Panc1 (cell line): ENCODE results near the gene DBF4B. TPM values are rescaled to one million over a fixed set of nuclear protein-coding genes. Genes with fewer than 3 reads are reported as not detected.

Experiments
- ATAC-seq: fragments of 200-7000 bp; cut with Tn5 transposase; 2 replicates; pipeline ENCODE4 v1.9.1; 2020; ENCODE audit warnings: mild to moderate bottlenecking, moderate library complexity
- BruUV-seq: library from RNA; stranded (reverse); fragments of 400-500 nt; replicated peaks from 2 replicates; lab custom pipeline; 2021; lab: Mats Ljungman, UMichigan
- CTCF ChIA-PET: fragments of 300-600 bp; sonication (Branson Sonifier 250); formaldehyde crosslinking; loops from one replicate; lab custom pipeline; 2022; ENCODE audit warnings: antibody characterized with exemption; lab: Charles Lee
- POLR2A ChIA-PET: fragments of 300-600 bp; sonication (Branson Sonifier 250); formaldehyde crosslinking; loops from one replicate; lab custom pipeline; 2022; ENCODE audit warnings: antibody characterized with exemption; lab: Charles Lee
- DNase-seq: peaks from one replicate; pipeline ENCODE4 v3.0.0-alpha.2; 2010; ENCODE audit warnings: low read depth, low spot score
- H3K27ac ChIP-seq: 2 replicates; pipeline ENCODE4 v1.5.1; 2011; ENCODE audit warnings: mild to moderate bottlenecking, low read length, inconsistent platforms
- H3K27me3 ChIP-seq: fragments of 200-500 bp; sonication (Bioruptor generic); 2 replicates; pipeline ENCODE4 v1.6.0; 2014; ENCODE audit warnings: low read length, inconsistent platforms; ENCODE audit not compliant: control insufficient read depth, insufficient read depth
- H3K36me3 ChIP-seq: fragments of 200-500 bp; sonication (Bioruptor generic); 2 replicates; pipeline ENCODE4 v1.5.1; 2014; ENCODE audit warnings: inconsistent platforms, mild to moderate bottlenecking, low read length, moderate library complexity; ENCODE audit not compliant: control insufficient read depth, insufficient read depth
- H3K4me1 ChIP-seq: 2 replicates; pipeline ENCODE4 v1.5.1; 2011; ENCODE audit warnings: inconsistent platforms, mild to moderate bottlenecking, low read length, moderate library complexity; ENCODE audit not compliant: control insufficient read depth, insufficient read depth
- H3K4me3 ChIP-seq, 2 experiments: 2 replicates each; pipeline ENCODE4 v1.5.1; 2011 to 2012; ENCODE audit warnings: low read depth in 2 of 2, low read length in 2 of 2, mild to moderate bottlenecking in 2 of 2, inconsistent platforms in 1 of 2, moderate library complexity in 1 of 2
- H3K9me3 ChIP-seq: fragments of 200-500 bp; sonication (Bioruptor generic); 2 replicates; pipeline ENCODE4 v1.5.1; 2014; ENCODE audit warnings: low read depth, mild to moderate bottlenecking, inconsistent platforms, low read length, moderate library complexity; ENCODE audit not compliant: control insufficient read depth, insufficient read depth
- POLR2AphosphoS5 ChIP-seq: IDR thresholded peaks from 2 replicates; pipeline ENCODE4 v1.6.1; 2012; ENCODE audit warnings: mild to moderate bottlenecking, low read depth, low read length, moderate library complexity
- SIN3A ChIP-seq: IDR thresholded peaks from 2 replicates; pipeline ENCODE4 v1.6.1; 2012; ENCODE audit warnings: low read depth, mild to moderate bottlenecking, low read length, moderate library complexity, borderline replicate concordance; ENCODE audit not compliant: insufficient read depth
- TCF7L2 ChIP-seq: IDR thresholded peaks from 2 replicates; pipeline ENCODE4 v1.6.1; 2011; ENCODE audit warnings: mild to moderate bottlenecking, low read depth, low read length, inconsistent platforms
- in situ Hi-C: cut with HindIII; loops from 2 replicates; pipeline ENCODE4 v1.10.0; 2016; ENCODE audit warnings: low sequenced_read_pairs, low pct_unique_long_range_greater_than_20kb
- intact Hi-C: fragments of 100-400 bp; cut with micrococcal nuclease; formaldehyde crosslinking; loops from one replicate; pipeline ENCODE4 v1.10.0; 2022; ENCODE audit not compliant: unreplicated experiment
- total RNA-seq: library from RNA; stranded (reverse); gene quantifications from one replicate; pipeline ENCODE4 v1.2.1, GENCODE V29; 2021; ENCODE audit not compliant: unreplicated experiment
- TF ChIP-seq, protein P1 (sequence below): fragments of 450-650 bp; IDR thresholded peaks from 2 replicates; pipeline ENCODE4 v1.5.1; 2017; ENCODE audit warnings: mild to moderate bottlenecking
- TF ChIP-seq, protein P2 (sequence below), 2 experiments: IDR thresholded peaks; 2 replicates each; pipeline ENCODE4 v1.6.1; 2011 to 2012; ENCODE audit warnings: low read depth in 2 of 2, control low read depth in 1 of 2, low read length in 1 of 2, mild to moderate bottlenecking in 1 of 2, moderate library complexity in 1 of 2; ENCODE audit not compliant: insufficient read depth in 1 of 2

DBF4B gene
- total RNA-seq, 1 experiment from 2014 or later = 24.0 TPM

DNA sequence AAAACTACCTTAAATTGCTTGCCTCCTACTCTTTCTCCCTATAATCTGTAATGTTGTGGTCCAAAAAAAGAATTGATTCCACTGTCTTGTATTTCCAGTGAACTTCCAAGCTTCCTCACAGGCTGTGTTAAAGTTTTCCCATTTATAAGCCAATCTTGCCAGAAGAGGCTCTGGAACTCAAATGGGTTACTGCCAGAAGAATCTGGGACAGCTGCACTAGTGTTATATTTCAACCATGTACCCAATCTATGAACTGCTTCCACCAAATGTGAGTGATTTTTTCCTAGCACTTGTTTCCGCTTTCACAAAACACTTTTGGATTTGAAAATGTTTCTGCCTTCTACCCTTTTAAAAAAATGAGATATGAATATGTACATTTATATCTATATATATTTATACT lies 20.7 kb upstream of the DBF4B start:
- no peak overlapping the region for H3K4me3 ChIP-seq
- no TSS peak for BruUV-seq
- ATAC-seq = no peak
- no peaks in the 10 kb centered on the region; the same call in none of the 2 replicates for H3K36me3 ChIP-seq
- H3K27ac ChIP-seq = no peak overlapping the region
- no peaks in the 10 kb centered on the region for H3K9me3 ChIP-seq
- no peak for DNase-seq
- ChIA-PET CTCF (no interaction called here), POLR2A (no interaction called here)
- in situ Hi-C loops (no loop called here), intact Hi-C loops (no loop called here)
- 0 out of 2 replicates have a peak, but pooled peaks cover 7% of the 10 kb centered on the region for H3K4me1 ChIP-seq
- no peaks in the 10 kb centered on the region for H3K27me3 ChIP-seq
- TF ChIP-seq, protein P1, sequence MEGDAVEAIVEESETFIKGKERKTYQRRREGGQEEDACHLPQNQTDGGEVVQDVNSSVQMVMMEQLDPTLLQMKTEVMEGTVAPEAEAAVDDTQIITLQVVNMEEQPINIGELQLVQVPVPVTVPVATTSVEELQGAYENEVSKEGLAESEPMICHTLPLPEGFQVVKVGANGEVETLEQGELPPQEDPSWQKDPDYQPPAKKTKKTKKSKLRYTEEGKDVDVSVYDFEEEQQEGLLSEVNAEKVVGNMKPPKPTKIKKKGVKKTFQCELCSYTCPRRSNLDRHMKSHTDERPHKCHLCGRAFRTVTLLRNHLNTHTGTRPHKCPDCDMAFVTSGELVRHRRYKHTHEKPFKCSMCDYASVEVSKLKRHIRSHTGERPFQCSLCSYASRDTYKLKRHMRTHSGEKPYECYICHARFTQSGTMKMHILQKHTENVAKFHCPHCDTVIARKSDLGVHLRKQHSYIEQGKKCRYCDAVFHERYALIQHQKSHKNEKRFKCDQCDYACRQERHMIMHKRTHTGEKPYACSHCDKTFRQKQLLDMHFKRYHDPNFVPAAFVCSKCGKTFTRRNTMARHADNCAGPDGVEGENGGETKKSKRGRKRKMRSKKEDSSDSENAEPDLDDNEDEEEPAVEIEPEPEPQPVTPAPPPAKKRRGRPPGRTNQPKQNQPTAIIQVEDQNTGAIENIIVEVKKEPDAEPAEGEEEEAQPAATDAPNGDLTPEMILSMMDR = no peak
- TF ChIP-seq TCF7L2 = no peak
- TF ChIP-seq POLR2AphosphoS5 = no peak
- no peak for TF ChIP-seq SIN3A
- TF ChIP-seq, protein P2, sequence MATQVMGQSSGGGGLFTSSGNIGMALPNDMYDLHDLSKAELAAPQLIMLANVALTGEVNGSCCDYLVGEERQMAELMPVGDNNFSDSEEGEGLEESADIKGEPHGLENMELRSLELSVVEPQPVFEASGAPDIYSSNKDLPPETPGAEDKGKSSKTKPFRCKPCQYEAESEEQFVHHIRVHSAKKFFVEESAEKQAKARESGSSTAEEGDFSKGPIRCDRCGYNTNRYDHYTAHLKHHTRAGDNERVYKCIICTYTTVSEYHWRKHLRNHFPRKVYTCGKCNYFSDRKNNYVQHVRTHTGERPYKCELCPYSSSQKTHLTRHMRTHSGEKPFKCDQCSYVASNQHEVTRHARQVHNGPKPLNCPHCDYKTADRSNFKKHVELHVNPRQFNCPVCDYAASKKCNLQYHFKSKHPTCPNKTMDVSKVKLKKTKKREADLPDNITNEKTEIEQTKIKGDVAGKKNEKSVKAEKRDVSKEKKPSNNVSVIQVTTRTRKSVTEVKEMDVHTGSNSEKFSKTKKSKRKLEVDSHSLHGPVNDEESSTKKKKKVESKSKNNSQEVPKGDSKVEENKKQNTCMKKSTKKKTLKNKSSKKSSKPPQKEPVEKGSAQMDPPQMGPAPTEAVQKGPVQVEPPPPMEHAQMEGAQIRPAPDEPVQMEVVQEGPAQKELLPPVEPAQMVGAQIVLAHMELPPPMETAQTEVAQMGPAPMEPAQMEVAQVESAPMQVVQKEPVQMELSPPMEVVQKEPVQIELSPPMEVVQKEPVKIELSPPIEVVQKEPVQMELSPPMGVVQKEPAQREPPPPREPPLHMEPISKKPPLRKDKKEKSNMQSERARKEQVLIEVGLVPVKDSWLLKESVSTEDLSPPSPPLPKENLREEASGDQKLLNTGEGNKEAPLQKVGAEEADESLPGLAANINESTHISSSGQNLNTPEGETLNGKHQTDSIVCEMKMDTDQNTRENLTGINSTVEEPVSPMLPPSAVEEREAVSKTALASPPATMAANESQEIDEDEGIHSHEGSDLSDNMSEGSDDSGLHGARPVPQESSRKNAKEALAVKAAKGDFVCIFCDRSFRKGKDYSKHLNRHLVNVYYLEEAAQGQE (IDR thresholded peaks at IDR 0.05; ENCODE audit: insufficient read depth in 1 of 2, low read depth in 2 of 2, low read length in 1 of 2) = no peak

DNA sequence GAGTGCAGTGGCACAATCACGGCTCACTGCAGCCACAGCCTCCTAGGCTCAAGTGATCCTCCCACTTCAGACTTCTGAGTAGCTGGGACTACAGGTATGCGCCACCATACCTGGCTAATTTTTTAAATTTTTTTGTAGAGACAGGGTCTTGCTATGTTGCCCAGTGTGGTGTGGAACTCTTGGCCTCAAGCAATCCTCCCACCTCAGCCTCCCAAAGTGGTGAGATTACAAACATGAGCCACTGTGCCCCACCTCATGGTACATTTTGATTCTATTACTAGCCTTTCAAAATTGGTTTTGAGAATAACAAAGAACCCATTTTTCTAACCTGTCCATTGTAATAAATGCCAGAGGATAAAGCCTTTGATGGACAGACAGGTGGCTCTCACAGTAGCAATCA lies 20.3 kb upstream of the DBF4B start:
- ChIA-PET POLR2A (interaction anchor here (0.6 kb wide), 1 partner anchor 240 kb away, joined by 10 read pairs; no protein-coding TSS in a partner anchor), CTCF (no interaction called here)
- Histone ChIP-seq H3K36me3 (no peaks in the 10 kb centered on the region; the same call in none of the 2 replicates), H3K9me3 (no peaks in the 10 kb centered on the region), H3K27ac (no peak overlapping the region), H3K4me3 (no peak overlapping the region), H3K4me1 (0 out of 2 replicates have a peak, but pooled peaks cover 7% of the 10 kb centered on the region), H3K27me3 (no peaks in the 10 kb centered on the region)
- ATAC-seq (no peak), DNase-seq (no peak)
- no peak for TF ChIP-seq SIN3A
- TF ChIP-seq POLR2AphosphoS5 = no peak
- no peak for TF ChIP-seq TCF7L2
- TF ChIP-seq, protein P2 (IDR thresholded peaks at IDR 0.05; ENCODE audit: insufficient read depth in 1 of 2, low read depth in 2 of 2, low read length in 1 of 2) = no peak
- TF ChIP-seq, protein P1 = no peak
- in situ Hi-C loops = no loop called here
- intact Hi-C loops = no loop called here
- BruUV-seq = no TSS peak
